Calu3 (cell line): ENCODE data around the gene SCFD2. TPM values are rescaled to one million over a fixed set of nuclear protein-coding genes. Genes with fewer than 3 reads are reported as not detected.

Experiments
- BruUV-seq: library from RNA; stranded (reverse); fragments of 400-500 nt; replicated peaks from 2 replicates; lab custom pipeline; 2021; lab: Mats Ljungman, UMichigan
- CTCF ChIA-PET: fragments of 300-600 bp; sonication (Branson Sonifier 250); formaldehyde crosslinking; loops from one replicate; lab custom pipeline; 2022; ENCODE audit warnings: antibody characterized with exemption; lab: Charles Lee
- DNase-seq: peaks from one replicate; pipeline ENCODE4 v3.0.0; 2022
- H3K27ac Mint-ChIP-seq: one replicate; pipeline ENCODE4 v1.8.0; 2022; ENCODE audit warnings: mixed read lengths; ENCODE audit not compliant: unreplicated experiment
- H3K27me3 Mint-ChIP-seq: one replicate; pipeline ENCODE4 v1.8.0; 2022; ENCODE audit warnings: mixed read lengths; ENCODE audit not compliant: unreplicated experiment
- H3K36me3 Mint-ChIP-seq: one replicate; pipeline ENCODE4 v1.8.0; 2022; ENCODE audit warnings: mild to moderate bottlenecking, moderate library complexity, mixed read lengths; ENCODE audit not compliant: insufficient read depth, unreplicated experiment
- H3K4me1 Mint-ChIP-seq: one replicate; pipeline ENCODE4 v1.8.0; 2022; ENCODE audit warnings: mild to moderate bottlenecking, low read depth, mixed read lengths; ENCODE audit not compliant: unreplicated experiment
- H3K4me3 Mint-ChIP-seq: one replicate; pipeline ENCODE4 v1.8.0; 2022; ENCODE audit warnings: mild to moderate bottlenecking, low read depth, moderate library complexity, mixed read lengths; ENCODE audit not compliant: unreplicated experiment
- H3K9me3 Mint-ChIP-seq: one replicate; pipeline ENCODE4 v1.8.0; 2022; ENCODE audit warnings: low read depth, mixed read lengths; ENCODE audit not compliant: unreplicated experiment
- intact Hi-C: fragments of 100-400 bp; cut with micrococcal nuclease; formaldehyde crosslinking; loops from one replicate; pipeline ENCODE4 v1.10.0; 2022; ENCODE audit not compliant: unreplicated experiment
- total RNA-seq: library from RNA; stranded (reverse); gene quantifications from 2 replicates; pipeline ENCODE4 v1.2.3, GENCODE V29; 2022
- TF ChIP-seq, protein P1 (sequence below): fragments of 200-600 bp; IDR thresholded peaks from one replicate; pipeline ENCODE4 v1.8.0; 2022; ENCODE audit warnings: antibody characterized with exemption; ENCODE audit not compliant: unreplicated experiment

Gene SCFD2
- total RNA-seq, 1 experiment from 2014 or later = 16.7 TPM

DNA sequence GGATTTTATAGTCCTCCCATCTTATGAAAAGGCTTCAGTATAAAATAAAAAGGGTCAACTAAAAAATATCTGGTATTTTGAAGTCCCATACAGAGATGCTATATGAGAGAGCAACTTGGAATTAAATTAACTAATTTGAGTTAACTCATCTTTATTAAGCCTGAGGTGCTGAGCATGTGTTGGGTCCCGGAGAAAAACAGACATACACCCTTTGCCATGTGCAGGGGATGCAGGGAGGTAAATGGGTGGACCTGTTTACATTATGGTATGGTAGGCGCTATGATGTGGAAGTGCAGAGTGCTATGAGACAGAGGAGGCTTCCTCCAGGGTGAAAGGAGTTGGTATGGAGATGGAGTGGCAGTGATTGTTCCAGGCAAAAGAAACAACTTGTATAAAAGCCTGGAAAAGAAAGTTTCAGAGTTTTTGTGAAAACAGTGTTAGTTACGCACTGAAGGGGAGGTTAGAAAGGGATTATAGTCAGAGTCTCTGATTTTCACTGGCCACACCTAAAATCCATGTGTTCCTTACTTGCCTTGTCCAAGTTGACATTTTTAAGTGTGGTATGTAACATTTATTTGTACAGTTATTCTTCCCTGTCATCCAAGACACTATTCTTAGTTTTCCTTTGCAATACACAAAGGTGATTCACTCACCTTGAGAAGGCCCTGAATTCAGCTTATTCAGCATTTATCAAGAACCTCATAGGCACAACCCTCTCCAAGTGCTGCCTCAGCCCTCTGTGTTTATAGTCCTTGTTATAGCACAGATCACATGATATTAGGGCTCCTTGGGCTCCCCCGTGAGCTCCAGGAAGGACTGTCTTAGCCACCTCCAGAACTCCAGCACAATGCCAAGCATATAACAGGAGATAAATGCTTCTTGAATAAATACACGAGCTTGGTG, 351.7 kb downstream of the SCFD2 start:
- CTCF ChIA-PET = interaction anchor here (0.8 kb wide), 1 partner anchor 763 kb away, joined by 10 read pairs; no protein-coding TSS in a partner anchor
- H3K36me3 Mint-ChIP-seq = no peaks in the 10 kb centered on the region
- TF ChIP-seq, protein P1, sequence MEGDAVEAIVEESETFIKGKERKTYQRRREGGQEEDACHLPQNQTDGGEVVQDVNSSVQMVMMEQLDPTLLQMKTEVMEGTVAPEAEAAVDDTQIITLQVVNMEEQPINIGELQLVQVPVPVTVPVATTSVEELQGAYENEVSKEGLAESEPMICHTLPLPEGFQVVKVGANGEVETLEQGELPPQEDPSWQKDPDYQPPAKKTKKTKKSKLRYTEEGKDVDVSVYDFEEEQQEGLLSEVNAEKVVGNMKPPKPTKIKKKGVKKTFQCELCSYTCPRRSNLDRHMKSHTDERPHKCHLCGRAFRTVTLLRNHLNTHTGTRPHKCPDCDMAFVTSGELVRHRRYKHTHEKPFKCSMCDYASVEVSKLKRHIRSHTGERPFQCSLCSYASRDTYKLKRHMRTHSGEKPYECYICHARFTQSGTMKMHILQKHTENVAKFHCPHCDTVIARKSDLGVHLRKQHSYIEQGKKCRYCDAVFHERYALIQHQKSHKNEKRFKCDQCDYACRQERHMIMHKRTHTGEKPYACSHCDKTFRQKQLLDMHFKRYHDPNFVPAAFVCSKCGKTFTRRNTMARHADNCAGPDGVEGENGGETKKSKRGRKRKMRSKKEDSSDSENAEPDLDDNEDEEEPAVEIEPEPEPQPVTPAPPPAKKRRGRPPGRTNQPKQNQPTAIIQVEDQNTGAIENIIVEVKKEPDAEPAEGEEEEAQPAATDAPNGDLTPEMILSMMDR = no peak
- no peaks in the 10 kb centered on the region for H3K9me3 Mint-ChIP-seq
- BruUV-seq = no TSS peak
- H3K27me3 Mint-ChIP-seq = no peaks in the 10 kb centered on the region
- no peak for DNase-seq
- H3K4me3 Mint-ChIP-seq = no peak overlapping the region
- H3K4me1 Mint-ChIP-seq = no peaks in the 10 kb centered on the region
- H3K27ac Mint-ChIP-seq = no peak overlapping the region
- intact Hi-C loops = no loop called here

DNA sequence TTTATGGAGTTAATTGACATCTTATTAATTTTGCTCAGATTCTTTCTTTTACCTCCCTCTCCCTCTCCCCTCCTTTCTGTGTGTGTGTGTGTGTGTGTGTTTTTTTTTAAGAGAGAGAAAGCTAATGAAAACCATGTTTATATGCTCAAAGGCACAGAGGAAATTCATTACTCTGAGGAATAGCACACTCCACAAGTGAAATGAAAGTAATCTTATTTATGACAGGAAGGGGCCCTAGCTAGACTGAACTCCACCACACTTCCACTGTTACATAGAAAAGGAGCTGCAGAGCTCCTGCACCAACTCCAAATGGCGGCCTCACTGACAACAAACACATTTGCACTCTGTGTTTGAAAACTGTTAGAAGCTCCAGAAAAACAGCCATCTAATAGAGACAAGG, 353.1 kb downstream of the SCFD2 start:
- no peak overlapping the region for H3K4me3 Mint-ChIP-seq
- H3K36me3 Mint-ChIP-seq = no peaks in the 10 kb centered on the region
- TF ChIP-seq, protein P1 = no peak
- no peaks in the 10 kb centered on the region for H3K27me3 Mint-ChIP-seq
- no peak for DNase-seq
- H3K4me1 Mint-ChIP-seq = no peaks in the 10 kb centered on the region
- no peak overlapping the region for H3K27ac Mint-ChIP-seq
- intact Hi-C loops = no loop called here
- no peaks in the 10 kb centered on the region for H3K9me3 Mint-ChIP-seq
- CTCF ChIA-PET = no interaction called here
- BruUV-seq = no TSS peak

DNA sequence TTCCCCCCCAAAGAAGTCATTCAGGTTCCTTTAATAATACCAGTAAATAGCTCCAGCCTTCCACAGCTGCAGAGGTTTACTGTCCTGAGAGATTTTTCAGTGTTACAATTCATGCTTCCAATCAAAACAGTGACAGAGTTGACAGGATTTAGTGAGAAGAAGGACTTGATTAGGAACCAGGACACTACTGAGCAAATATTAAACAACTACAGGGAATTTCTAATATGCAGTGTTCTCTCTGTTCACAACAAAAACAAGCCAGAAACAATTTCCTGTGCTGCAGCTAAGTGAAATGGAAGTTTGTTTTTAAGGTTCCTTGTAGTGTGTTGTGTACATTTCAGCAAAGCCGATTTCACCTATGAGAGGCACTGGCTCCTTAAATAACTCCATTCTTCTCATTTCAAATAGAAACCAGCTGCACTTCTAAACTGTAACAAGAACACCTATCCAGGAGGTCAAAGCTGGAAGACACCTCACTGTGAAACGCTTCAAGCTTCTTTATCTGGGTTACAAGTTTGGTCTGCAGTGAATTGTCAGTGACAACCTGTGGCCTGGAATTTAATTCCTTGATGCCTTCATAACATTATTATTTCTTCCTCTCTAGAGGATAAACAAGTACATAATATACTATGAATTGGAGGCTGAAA, 354.5 kb downstream of the SCFD2 start:
- intact Hi-C loops = no loop called here
- H3K36me3 Mint-ChIP-seq = no peaks in the 10 kb centered on the region
- CTCF ChIA-PET = interaction anchor here (0.7 kb wide), 2 partner anchors 702 to 977 kb away, joined by 3 to 4 read pairs; no protein-coding TSS in a partner anchor
- no peaks in the 10 kb centered on the region for H3K9me3 Mint-ChIP-seq
- no TSS peak for BruUV-seq
- DNase-seq = no peak
- H3K4me1 Mint-ChIP-seq = no peaks in the 10 kb centered on the region
- TF ChIP-seq, protein P1 = no peak
- no peak overlapping the region for H3K4me3 Mint-ChIP-seq
- H3K27me3 Mint-ChIP-seq = no peaks in the 10 kb centered on the region
- H3K27ac Mint-ChIP-seq = no peak overlapping the region

DNA sequence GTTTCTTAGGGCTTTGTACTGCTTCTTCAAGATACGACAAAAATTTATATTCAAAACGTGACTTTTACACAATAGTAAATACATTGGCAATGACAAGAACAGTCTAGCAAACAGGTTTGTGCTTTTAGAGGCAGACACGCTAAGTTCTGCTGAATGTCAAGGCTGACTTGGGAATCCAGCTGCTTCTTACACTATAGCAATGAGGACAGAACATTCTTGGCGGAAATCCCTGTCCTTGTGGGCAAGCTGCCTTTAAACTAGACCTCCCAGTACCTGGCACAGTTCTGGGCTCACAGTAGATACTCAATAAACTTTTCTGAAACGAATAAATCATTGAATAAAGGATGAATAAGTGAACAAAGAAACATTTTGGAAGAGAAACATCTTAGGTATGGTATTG, 355.5 kb downstream of the SCFD2 start:
- H3K27ac Mint-ChIP-seq = no peak overlapping the region
- H3K4me3 Mint-ChIP-seq = no peak overlapping the region
- BruUV-seq = no TSS peak
- no peaks in the 10 kb centered on the region for H3K4me1 Mint-ChIP-seq
- DNase-seq = no peak
- no peaks in the 10 kb centered on the region for H3K9me3 Mint-ChIP-seq
- H3K27me3 Mint-ChIP-seq = no peaks in the 10 kb centered on the region
- TF ChIP-seq, protein P1 = no peak
- H3K36me3 Mint-ChIP-seq = no peaks in the 10 kb centered on the region
- CTCF ChIA-PET = no interaction called here
- intact Hi-C loops = no loop called here
